IgD-negative memory B cell (primary cell): ENCODE results near the gene ZDHHC6. TPM values are rescaled to one million over a fixed set of nuclear protein-coding genes. Genes with fewer than 3 reads are reported as not detected.

Experiments used
- H3K27ac Mint-ChIP-seq, 3 donors: one replicate each; pipeline ENCODE4 v1.8.0; 2020 to 2022; ENCODE audit warnings: mild to moderate bottlenecking in 3 of 3, mixed read lengths in 3 of 3, moderate library complexity in 1 of 3
- H3K27me3 Mint-ChIP-seq: one replicate; pipeline ENCODE4 v1.8.0; 2021; ENCODE audit warnings: mixed read lengths
- H3K36me3 Mint-ChIP-seq: one replicate; pipeline ENCODE4 v1.8.0; 2020; ENCODE audit warnings: mild to moderate bottlenecking, mixed read lengths
- H3K4me1 Mint-ChIP-seq, 3 donors: one replicate each; pipeline ENCODE4 v1.8.0; 2020 to 2022; ENCODE audit warnings: mixed read lengths in 3 of 3, mild to moderate bottlenecking in 1 of 3
- H3K4me3 Mint-ChIP-seq, 4 donors: one replicate each; pipeline ENCODE4 v1.8.0; 2020 to 2022; ENCODE audit warnings: mild to moderate bottlenecking in 4 of 4, mixed read lengths in 4 of 4, moderate library complexity in 3 of 4
- H3K9me3 Mint-ChIP-seq, 3 donors: one replicate each; pipeline ENCODE4 v1.8.0; 2020 to 2021; ENCODE audit warnings: mixed read lengths in 3 of 3, mild to moderate bottlenecking in 1 of 3
- polyA plus RNA-seq: library from polyadenylated mRNA; unstranded; fragments of 300-500 nt; fragmentation: Illumina TruSeq; gene quantifications from one replicate; pipeline ENCODE4 v1.2.3, GENCODE V29; 2021

Gene ZDHHC6
- polyA plus RNA-seq, 1 donor from 2014 or later: 37.0 TPM

DNA sequence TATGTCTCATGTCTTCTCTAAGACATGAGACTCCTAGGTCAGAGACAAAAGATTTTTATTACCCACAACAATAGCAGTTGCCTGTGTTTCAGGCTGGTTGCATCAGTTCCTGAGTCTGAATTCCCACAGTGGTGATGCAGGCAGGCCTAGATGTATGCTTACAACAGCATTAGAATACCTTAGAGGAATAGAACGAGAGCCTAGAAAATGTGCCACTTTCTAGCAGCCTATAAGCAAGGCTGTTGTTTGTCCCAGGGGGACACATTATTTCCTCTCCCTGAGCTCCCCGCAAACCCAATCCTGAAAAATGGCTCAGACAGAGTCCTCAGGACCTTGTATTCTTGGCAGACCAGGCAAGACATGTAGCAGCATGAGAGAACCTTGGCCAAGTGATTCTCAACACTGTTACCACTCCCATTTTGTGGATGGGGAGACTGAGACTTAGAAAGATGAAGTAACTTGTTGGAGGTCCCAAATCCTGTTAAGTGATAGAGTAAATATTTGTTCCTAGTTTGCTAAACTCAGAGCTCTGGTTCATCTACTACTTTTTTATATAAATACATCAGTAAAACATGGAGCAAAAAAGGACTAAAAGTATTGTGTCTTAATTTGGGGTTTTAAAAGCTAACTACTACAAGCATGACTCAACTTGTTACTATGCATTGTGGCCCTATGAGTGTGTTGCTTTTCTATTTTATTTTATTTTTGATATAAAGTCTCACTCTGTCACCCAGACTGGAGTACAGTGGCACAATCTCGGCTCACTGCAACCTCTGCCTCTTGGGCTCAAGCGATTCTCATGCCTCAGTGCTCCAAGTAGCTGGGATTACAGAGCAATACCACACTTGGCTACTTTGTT lies 14.5 kb upstream of the ZDHHC6 start:
- no peaks in the 10 kb centered on the region for H3K9me3 Mint-ChIP-seq
- peaks cover 2 to 7% (median 3%) of the 10 kb centered on the region in 3 donors for H3K4me1 Mint-ChIP-seq
- H3K4me3 Mint-ChIP-seq: no peak overlapping the region
- H3K27me3 Mint-ChIP-seq: no peaks in the 10 kb centered on the region
- no peak overlapping the region for H3K27ac Mint-ChIP-seq
- H3K36me3 Mint-ChIP-seq: no peaks in the 10 kb centered on the region

DNA sequence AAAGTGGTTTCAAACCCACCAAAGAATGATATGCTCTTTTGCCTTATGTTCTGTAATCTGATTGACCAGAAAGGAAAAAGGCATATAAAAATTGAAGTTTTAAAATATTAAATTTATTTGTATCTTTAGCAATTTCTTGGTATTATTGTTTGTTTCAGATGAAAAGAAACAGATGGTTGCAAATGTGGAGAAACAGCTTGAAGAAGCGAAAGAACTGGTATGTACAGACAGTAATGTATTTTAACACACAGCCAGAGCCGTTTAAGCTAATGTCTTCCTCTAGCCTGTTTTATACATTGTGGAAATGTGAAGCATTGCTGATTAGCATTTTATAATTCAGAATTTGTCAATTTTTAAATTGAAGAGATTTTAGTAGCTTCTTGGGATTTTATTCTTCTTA lies 13.7 kb upstream of the ZDHHC6 start:
- Mint-ChIP-seq H3K36me3 (no peaks in the 10 kb centered on the region), H3K4me1 (peaks cover 5 to 7% (median 6%) of the 10 kb centered on the region in 3 donors), H3K27ac (no peak overlapping the region), H3K9me3 (no peaks in the 10 kb centered on the region), H3K4me3 (no peak overlapping the region), H3K27me3 (no peaks in the 10 kb centered on the region)

DNA sequence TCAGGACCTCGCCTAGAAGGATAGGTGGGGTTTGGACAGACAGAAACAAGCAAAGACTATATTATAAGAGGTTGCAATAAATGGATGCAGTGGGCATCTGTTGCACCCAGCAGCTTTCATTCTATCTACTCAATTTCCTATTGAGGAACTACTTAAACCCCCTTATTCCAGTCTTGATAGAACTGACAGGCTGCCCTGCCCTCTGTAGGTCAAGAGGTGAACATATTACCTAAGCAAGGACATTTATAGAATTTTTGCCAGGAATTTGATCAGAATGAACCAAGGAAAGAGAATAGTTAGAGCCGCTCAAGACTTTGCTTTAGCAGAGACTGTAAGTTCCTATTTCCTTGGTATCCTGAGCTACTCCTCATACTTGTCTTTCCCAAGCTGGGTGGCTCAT lies 9.8 kb upstream of the ZDHHC6 start:
- peaks cover 6 to 7% (median 7%) of the 10 kb centered on the region in 3 donors for H3K4me1 Mint-ChIP-seq
- no peak overlapping the region for H3K4me3 Mint-ChIP-seq
- H3K9me3 Mint-ChIP-seq: no peaks in the 10 kb centered on the region
- peaks cover 2% of the 10 kb centered on the region for H3K36me3 Mint-ChIP-seq
- no peaks in the 10 kb centered on the region for H3K27me3 Mint-ChIP-seq
- no peak overlapping the region for H3K27ac Mint-ChIP-seq

GRCh38 chr10:112454910-112455779 lies 8.4 kb upstream of the ZDHHC6 start:
- H3K9me3 Mint-ChIP-seq: no peaks in the 10 kb centered on the region
- H3K27me3 Mint-ChIP-seq: no peaks in the 10 kb centered on the region
- peaks cover 2% of the 10 kb centered on the region for H3K36me3 Mint-ChIP-seq
- H3K4me3 Mint-ChIP-seq: no peak overlapping the region
- H3K27ac Mint-ChIP-seq: no peak overlapping the region
- peaks cover 8 to 10% (median 9%) of the 10 kb centered on the region in 3 donors for H3K4me1 Mint-ChIP-seq

- H3K4me3 Mint-ChIP-seq: peak overlapping the region; percentile 36 to 98 (median 90)
- H3K27me3 Mint-ChIP-seq: no peaks in the 10 kb centered on the region
- peaks cover 0 to 2% (median 0%) of the 10 kb centered on the region in 3 donors for H3K9me3 Mint-ChIP-seq
- peaks cover 30 to 35% (median 31%) of the 10 kb centered on the region in 3 donors for H3K4me1 Mint-ChIP-seq
- H3K27ac Mint-ChIP-seq: peak overlapping the region in 2 of 3 donors; percentile 82
- peaks cover 2% of the 10 kb centered on the region for H3K36me3 Mint-ChIP-seq
Measured at GRCh38 chr10:112448888-112449287, 2.2 kb upstream of the ZDHHC6 start.

DNA sequence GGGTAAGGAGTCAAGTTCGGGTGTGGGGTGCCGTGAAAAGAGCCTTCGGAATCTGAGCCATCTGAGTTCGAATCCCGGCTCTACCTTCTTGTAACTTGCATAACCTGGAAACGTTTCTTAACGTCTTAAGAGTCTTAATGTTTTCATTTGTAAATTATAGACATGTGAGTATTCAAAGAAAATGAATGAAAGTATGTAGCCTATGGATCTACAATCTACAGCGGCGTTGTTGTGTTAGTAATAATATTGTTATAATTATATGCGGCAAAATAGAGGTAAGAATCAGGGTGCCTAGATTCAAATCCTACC lies 860 bp upstream of the ZDHHC6 start:
- Mint-ChIP-seq H3K9me3 (peaks cover 0 to 2% (median 0%) of the 10 kb centered on the region in 3 donors), H3K4me1 (peaks cover 30 to 33% (median 32%) of the 10 kb centered on the region in 3 donors)

GRCh38 chr10:112446055-112446854 lies 459 bp downstream of the ZDHHC6 start:
- H3K9me3 Mint-ChIP-seq: peaks cover 0 to 2% (median 0%) of the 10 kb centered on the region in 3 donors
- H3K27ac Mint-ChIP-seq: peak overlapping the region; percentile 80 to 97 (median 97)
- peaks cover 28 to 33% (median 32%) of the 10 kb centered on the region in 3 donors for H3K4me1 Mint-ChIP-seq
- no peaks in the 10 kb centered on the region for H3K27me3 Mint-ChIP-seq
- H3K36me3 Mint-ChIP-seq: no peaks in the 10 kb centered on the region
- peak overlapping the region; percentile 86 to 98 (median 96) for H3K4me3 Mint-ChIP-seq

More for the DNA sequence above, 860 bp upstream of the ZDHHC6 start:
- Mint-ChIP-seq H3K36me3 (no peaks in the 10 kb centered on the region), H3K27ac (peak overlapping the region; percentile 80 to 97 (median 97)), H3K4me3 (peak overlapping the region; percentile 86 to 98 (median 96)), H3K27me3 (no peaks in the 10 kb centered on the region)

DNA sequence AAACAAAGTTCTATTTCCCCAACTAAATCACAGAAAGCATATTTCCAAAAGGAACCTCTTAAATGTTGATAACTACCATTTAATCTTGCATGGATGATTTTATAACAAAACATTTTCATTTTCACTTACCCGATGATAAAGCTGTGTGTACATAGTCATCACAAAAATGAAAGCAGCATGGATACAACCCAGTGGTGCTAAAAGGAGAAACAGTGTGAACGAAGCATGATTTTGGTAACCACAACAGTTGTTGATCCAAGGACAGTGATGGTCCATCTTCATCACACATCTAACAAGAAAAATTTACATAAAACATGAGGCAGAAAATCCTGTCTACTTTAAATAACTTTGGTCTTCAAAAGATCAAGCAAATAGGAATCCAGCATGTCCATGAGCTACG lies 4.7 kb downstream of the ZDHHC6 start:
- H3K4me3 Mint-ChIP-seq: peak overlapping the region in 1 of 4 donors; percentile 24
- peaks cover 0 to 2% (median 0%) of the 10 kb centered on the region in 3 donors for H3K9me3 Mint-ChIP-seq
- H3K27ac Mint-ChIP-seq: no peak overlapping the region
- no peaks in the 10 kb centered on the region for H3K36me3 Mint-ChIP-seq
- H3K4me1 Mint-ChIP-seq: peaks cover 12 to 18% (median 12%) of the 10 kb centered on the region in 3 donors
- H3K27me3 Mint-ChIP-seq: no peaks in the 10 kb centered on the region

DNA sequence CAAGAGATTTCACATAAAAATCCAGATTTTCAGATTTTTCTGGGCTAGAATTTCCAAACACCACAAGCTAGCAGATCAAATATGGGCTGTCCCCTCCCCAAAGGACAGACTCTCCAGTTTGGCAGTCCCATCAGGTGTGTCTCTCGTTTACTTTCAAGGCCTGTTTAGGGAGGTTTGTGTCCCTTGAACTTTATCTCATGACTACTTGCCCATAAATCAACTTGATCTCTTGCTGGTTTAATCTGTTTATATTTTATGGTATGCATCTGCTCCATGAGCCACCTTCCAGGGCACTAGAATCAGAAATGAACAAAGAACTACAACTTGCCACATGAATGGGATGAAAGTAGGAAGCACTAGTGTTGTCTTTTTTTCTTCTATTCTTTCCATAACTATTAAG lies 5.2 kb downstream of the ZDHHC6 start:
- no peaks in the 10 kb centered on the region for H3K27me3 Mint-ChIP-seq
- peaks cover 7 to 18% (median 12%) of the 10 kb centered on the region in 3 donors for H3K4me1 Mint-ChIP-seq
- H3K4me3 Mint-ChIP-seq: no peak overlapping the region
- no peak overlapping the region for H3K27ac Mint-ChIP-seq
- H3K9me3 Mint-ChIP-seq: no peaks in the 10 kb centered on the region
- H3K36me3 Mint-ChIP-seq: no peaks in the 10 kb centered on the region

DNA sequence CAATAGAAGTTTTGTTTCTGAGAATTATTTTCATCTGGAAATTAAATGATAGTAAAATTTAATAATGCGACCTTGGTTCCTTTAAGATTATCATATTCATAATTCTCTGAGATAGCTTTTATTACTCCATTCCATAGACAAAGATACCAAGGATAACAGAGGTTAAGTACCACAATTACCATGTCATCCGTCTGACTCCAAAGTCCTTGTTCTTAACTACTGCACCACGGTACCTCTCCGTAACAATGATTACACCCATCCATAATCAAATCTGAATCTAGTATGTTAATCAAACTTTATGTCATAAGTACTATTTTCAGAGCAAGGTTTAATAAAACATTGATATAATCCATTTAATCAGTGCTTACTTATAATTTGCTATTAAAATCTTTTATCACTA lies 8.4 kb downstream of the ZDHHC6 start:
- no peaks in the 10 kb centered on the region for H3K27me3 Mint-ChIP-seq
- H3K4me3 Mint-ChIP-seq: no peak overlapping the region
- H3K36me3 Mint-ChIP-seq: no peaks in the 10 kb centered on the region
- no peak overlapping the region for H3K27ac Mint-ChIP-seq
- H3K4me1 Mint-ChIP-seq: peaks cover 0 to 2% (median 0%) of the 10 kb centered on the region in 3 donors
- H3K9me3 Mint-ChIP-seq: no peaks in the 10 kb centered on the region

DNA sequence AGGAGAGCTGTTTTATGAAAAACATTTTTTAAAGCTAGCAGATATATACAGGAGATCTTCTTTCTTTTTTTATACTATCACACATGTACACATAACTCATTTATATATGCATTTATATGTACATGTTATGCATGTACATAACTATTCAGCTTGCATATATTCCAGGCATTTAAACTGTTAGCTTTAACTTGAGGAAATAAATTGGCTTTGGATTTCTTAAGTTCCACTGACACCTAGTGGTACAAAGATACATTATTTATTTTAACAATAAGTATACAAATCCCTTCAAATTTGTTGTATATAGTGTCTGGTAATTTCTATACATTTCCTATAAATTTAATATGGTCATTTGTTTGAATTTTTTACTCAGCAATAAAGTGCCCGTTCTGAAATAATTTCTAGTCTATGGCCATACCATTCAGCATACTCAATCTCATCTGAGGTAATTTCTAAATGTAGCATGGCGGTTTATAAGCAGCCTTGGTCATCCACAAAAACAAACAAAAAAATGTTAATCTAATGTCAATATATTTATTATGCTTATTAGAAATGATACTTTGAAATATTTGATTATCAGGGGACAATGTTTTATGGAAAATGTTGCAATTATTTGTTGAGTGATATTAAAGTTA lies 11.6 kb downstream of the ZDHHC6 start:
- Mint-ChIP-seq H3K4me3 (no peak overlapping the region), H3K27me3 (no peaks in the 10 kb centered on the region), H3K36me3 (peaks cover 3% of the 10 kb centered on the region), H3K4me1 (no peaks in the 10 kb centered on the region), H3K27ac (no peak overlapping the region), H3K9me3 (no peaks in the 10 kb centered on the region)

DNA sequence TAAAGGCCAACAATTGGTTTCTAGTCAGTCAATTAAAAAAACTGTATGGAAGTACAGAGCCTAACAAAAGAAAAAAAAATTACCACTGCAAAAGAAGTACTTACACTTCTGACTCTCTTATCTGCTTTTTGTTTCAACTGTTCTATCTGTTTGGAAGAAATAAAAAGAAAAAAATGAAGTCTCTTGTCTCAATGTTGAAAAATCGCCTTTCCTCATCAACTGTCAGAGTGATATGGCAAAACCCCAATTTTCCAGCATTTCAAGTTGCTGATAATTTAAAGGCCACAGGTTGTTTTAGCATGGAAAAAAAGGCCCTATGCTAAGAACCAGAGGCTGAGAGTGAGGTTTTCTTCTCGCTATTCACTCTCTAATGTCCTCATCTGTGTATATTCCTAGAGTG lies 13.6 kb downstream of the ZDHHC6 start:
- H3K9me3 Mint-ChIP-seq: no peaks in the 10 kb centered on the region
- no peak overlapping the region for H3K4me3 Mint-ChIP-seq
- peaks cover 6 to 9% (median 6%) of the 10 kb centered on the region in 3 donors for H3K4me1 Mint-ChIP-seq
- no peaks in the 10 kb centered on the region for H3K27me3 Mint-ChIP-seq
- H3K36me3 Mint-ChIP-seq: peaks cover 3% of the 10 kb centered on the region
- H3K27ac Mint-ChIP-seq: no peak overlapping the region

- Mint-ChIP-seq H3K27me3 (no peaks in the 10 kb centered on the region), H3K9me3 (no peaks in the 10 kb centered on the region), H3K4me3 (no peak overlapping the region), H3K27ac (peak overlapping the region; percentile 40 to 80 (median 59)), H3K4me1 (peaks cover 6 to 9% (median 6%) of the 10 kb centered on the region in 3 donors), H3K36me3 (peaks cover 3% of the 10 kb centered on the region)
Measured at GRCh38 chr10:112429654-112430230, 17.0 kb downstream of the ZDHHC6 start.

DNA sequence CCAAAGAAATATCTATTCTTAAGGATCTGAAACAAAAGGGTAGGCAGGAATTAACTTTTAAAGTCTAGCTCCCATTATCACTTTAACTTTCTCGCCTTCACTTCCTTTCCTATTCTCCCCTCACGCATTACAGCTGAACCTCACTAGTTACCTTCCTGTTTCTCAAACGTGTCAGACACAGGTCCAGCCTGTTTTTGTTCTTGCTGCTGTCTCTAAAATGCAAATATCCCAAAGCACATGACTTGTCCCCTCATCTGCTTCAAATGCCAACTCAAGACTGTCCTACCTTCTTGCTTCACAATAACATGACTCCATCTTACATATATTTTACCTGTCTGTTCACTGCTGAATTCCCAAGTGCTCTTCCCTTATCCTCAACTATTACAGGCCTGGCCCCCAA lies 17.6 kb downstream of the ZDHHC6 start:
- H3K27me3 Mint-ChIP-seq: no peaks in the 10 kb centered on the region
- H3K36me3 Mint-ChIP-seq: peaks cover 3% of the 10 kb centered on the region
- peaks cover 6 to 9% (median 6%) of the 10 kb centered on the region in 3 donors for H3K4me1 Mint-ChIP-seq
- peak overlapping the region; percentile 40 to 80 (median 59) for H3K27ac Mint-ChIP-seq
- H3K4me3 Mint-ChIP-seq: peak overlapping the region in 1 of 4 donors; percentile 29
- H3K9me3 Mint-ChIP-seq: no peaks in the 10 kb centered on the region
